Measurements from ENCODE around the gene CTSZ. TPM values are rescaled to one million over a fixed set of nuclear protein-coding genes. Genes with fewer than 3 reads are reported as not detected.

The CTSZ gene
- total and polyA plus RNA-seq, 2 of the 4 experiments (the other 2 are of a cell fraction): 46.1 to 88.5 TPM

- H2BK20ac ChIP-seq (ENCODE audit: low read depth, low read length): no peak overlapping the region
- 75% methylated on average over 2 of the region's 5 CpGs; no CpG with 5 or more reads in 1 of the 2 experiments for WGBS, 2 experiments (ENCODE audit: extremely low coverage in 2 of 2, insufficient read length in 1 of 2)
- peaks cover 25% of the 10 kb centered on the region for H3K27me3 ChIP-seq (ENCODE audit: control insufficient read depth, insufficient read depth, low read length)
- CTCF ChIA-PET: no interaction called here
- POLR2A ChIA-PET (ENCODE audit: unreplicated experiment): no interaction called here
- H2BK5ac ChIP-seq (ENCODE audit: low read depth, low read length, poor library complexity, severe bottlenecking): no peak overlapping the region
- H3K14ac ChIP-seq (replicated peaks; ENCODE audit: low read depth, low read length): no peak overlapping the region
- no peak overlapping the region for H2BK120ac ChIP-seq (ENCODE audit: low read depth, low read length)
- H2AK5ac ChIP-seq (ENCODE audit: low read depth, low read length): no peak overlapping the region
- no peak overlapping the region for H3K27ac ChIP-seq (ENCODE audit: insufficient read depth, low read length)
- H3K9me1 ChIP-seq (ENCODE audit: insufficient read depth, low read length): 0 out of 2 replicates have a peak, but pooled peaks cover 6% of the 10 kb centered on the region
- dilution Hi-C loops (cut with HindIII; ENCODE audit: low sequenced_read_pairs, unreplicated experiment): no loop called here
- no peaks in the 10 kb centered on the region for H3K79me1 ChIP-seq (ENCODE audit: low read depth in 1 of 2, low read length in 2 of 2)
- H3K9ac ChIP-seq (ENCODE audit: low read depth, low read length): no peak overlapping the region
- no peak overlapping the region for H3K23ac ChIP-seq (ENCODE audit: low read depth, low read length)
- no peak overlapping the region for H3K18ac ChIP-seq (ENCODE audit: low read depth, low read length)
- H2AK9ac ChIP-seq (replicated peaks; ENCODE audit: low read depth, low read length, poor library complexity): no peak overlapping the region
- H4K91ac ChIP-seq (ENCODE audit: insufficient read depth, low read depth, low read length): no peak overlapping the region
- intact Hi-C loops (cut with micrococcal nuclease): loop anchor here (10.0 kb wide), 1 partner anchor 813 kb away; no protein-coding TSS in a partner anchor
- BruUV-seq (replicated peaks): no TSS peak
- in situ Hi-C loops (cut with MboI; ENCODE audit: low sequenced_read_pairs): loop anchor here (25.0 kb wide), 3 partner anchors 811 to 1661 kb away; partner anchors contain the start of genes ANKRD60 and RBM38
- no peak overlapping the region for H4K8ac ChIP-seq (ENCODE audit: low read depth in 2 of 2, low read length in 2 of 2)
- H4K20me1 ChIP-seq (ENCODE audit: insufficient read depth, low read length): no peaks in the 10 kb centered on the region
- H3K56ac ChIP-seq (ENCODE audit: extremely low read depth, insufficient read depth, low read length): no peak overlapping the region
- H3K4me3 ChIP-seq (ENCODE audit: insufficient read depth, low read depth, low read length): peak overlapping the region; percentile 6; the same call in 1 of the 2 replicates
- peaks cover 2% of the 10 kb centered on the region for H3K4me1 ChIP-seq (ENCODE audit: control insufficient read depth, insufficient read depth, low read length)
- ATAC-seq (ENCODE audit: low read depth) (peak; percentile 68), DNase-seq (peak; percentile 21)
- TF ChIP-seq CEBPB (IDR thresholded peaks at IDR 0.05; ENCODE audit: low read depth, low read length) (peak; percentile 12; the same call in 1 of the 2 replicates), BHLHE40 (IDR thresholded peaks at IDR 0.05; ENCODE audit: low read depth, low read length) (no peak), CTCF (conservative IDR thresholded peaks at IDR 0.05; ENCODE audit: low read depth, low read length) (no peak), NFE2L2 (IDR thresholded peaks at IDR 0.05; ENCODE audit: low read depth, low read length) (no peak)
- no peak overlapping the region for H4K5ac ChIP-seq (ENCODE audit: low read depth, low read length)
- peak overlapping the region; percentile 46 for H3K4me2 ChIP-seq (ENCODE audit: low read depth, low read length)
- H3K9me3 ChIP-seq (ENCODE audit: control insufficient read depth, insufficient read depth, low read length): no peaks in the 10 kb centered on the region
- H2BK15ac ChIP-seq (ENCODE audit: low read depth, low read length): no peak overlapping the region
- H2AFZ ChIP-seq (replicated peaks; ENCODE audit: low read length, poor library complexity): no peak overlapping the region
- H3K36me3 ChIP-seq (ENCODE audit: control insufficient read depth, insufficient read depth, low read length): no peaks in the 10 kb centered on the region
- no peak overlapping the region for H3K4ac ChIP-seq (ENCODE audit: low read depth, low read length)
Measured at GRCh38 chr20:59047938-59048680, 41.1 kb upstream of the CTSZ start.

All from IMR-90 (cell line).